HepG2 (cell line): ENCODE results near the gene SPRR4. TPM values are rescaled to one million over a fixed set of nuclear protein-coding genes. Genes with fewer than 3 reads are reported as not detected.

Experiments used
- ATAC-seq: fragments of 200-7000 bp; cut with Tn5 transposase; 3 replicates; pipeline ENCODE4 v1.9.1; 2020; ENCODE audit warnings: mild to moderate bottlenecking, moderate library complexity
- BruUV-seq: library from RNA; stranded (reverse); fragments of 400-500 nt; replicated peaks from 2 replicates; lab custom pipeline; 2021; lab: Mats Ljungman, UMichigan
- CTCF ChIA-PET: fragments of 300-600 bp; formaldehyde crosslinking; extraction: SDS; loops from one replicate; lab custom pipeline; 2021; ENCODE audit warnings: low total read pairs, inconsistent platforms, low intra/inter-chr PET ratio; lab: Yijun Ruan, JAX
- POLR2A ChIA-PET: fragments of 350-600 bp; sonication (Branson Sonifier 250); formaldehyde crosslinking; loops from one replicate; lab custom pipeline; 2020; ENCODE audit warnings: antibody characterized with exemption, inconsistent platforms; lab: Yijun Ruan, JAX
- DNase-seq: peaks from one replicate; pipeline ENCODE4 v3.0.0-alpha.2; 2015; ENCODE audit warnings: low spot score
- FAIRE-seq: peaks from 3 replicates; lab custom pipeline; 2011; peaks lifted over from hg19 to GRCh38; lab: Jason Lieb, UNC
- H2AFZ ChIP-seq: one replicate; pipeline ENCODE4 v1.6.1; 2011; ENCODE audit warnings: low read length, inconsistent platforms
- H3K27ac ChIP-seq: fragments of 300-600 bp; 3 replicates; pipeline ENCODE4 v1.8.0; 2011; ENCODE audit warnings: mixed run types, mild to moderate bottlenecking, mixed read lengths, low read length, inconsistent platforms; ENCODE audit not compliant: insufficient read depth; ENCODE audit errors: extremely low read length
- H3K27me3 ChIP-seq, 2 experiments: fragments of 200-600 bp in 1 of 2; 2 replicates in 1 of 2; 3 replicates in 1 of 2; pipeline versions ENCODE4 v1.6.0 to v1.8.0; 2011; ENCODE audit warnings: low read length in 2 of 2, mild to moderate bottlenecking in 2 of 2, moderate library complexity in 2 of 2, inconsistent platforms in 1 of 2; ENCODE audit not compliant: insufficient read depth in 2 of 2, control insufficient read depth in 1 of 2
- H3K36me3 ChIP-seq, 2 experiments: fragments of 200-600 bp in 1 of 2; replicated peaks in 1 of 2; 2 replicates in 1 of 2; 3 replicates in 1 of 2; pipeline versions ENCODE4 v1.5.1 to v1.8.0; 2011; ENCODE audit warnings: low read length in 2 of 2, inconsistent platforms in 1 of 2; ENCODE audit not compliant: insufficient read depth in 2 of 2, control insufficient read depth in 1 of 2
- H3K4me1 ChIP-seq: 2 replicates; pipeline ENCODE4 v1.5.1; 2012; ENCODE audit warnings: low read length, inconsistent platforms; ENCODE audit not compliant: insufficient read depth
- H3K4me2 ChIP-seq: 2 replicates; pipeline ENCODE4 v1.6.0; 2011; ENCODE audit warnings: low read depth, low read length, inconsistent platforms
- H3K4me3 ChIP-seq, 3 experiments: fragments of 200-600 bp in 1 of 3; sonication (generic), shearing (Covaris generic) in 1 of 3; replicated peaks in 1 of 3; 2 replicates each; pipeline ENCODE4 v1.5.1; 2011 to 2016; ENCODE audit warnings: low read length in 3 of 3, inconsistent platforms in 2 of 3, low read depth in 2 of 3, mild to moderate bottlenecking in 2 of 3, control low read depth in 1 of 3, mixed read lengths in 1 of 3; ENCODE audit not compliant: insufficient read depth in 1 of 3
- H3K79me2 ChIP-seq: one replicate; pipeline ENCODE4 v1.6.1; 2011; ENCODE audit warnings: low read length, inconsistent platforms; ENCODE audit not compliant: insufficient read depth
- H3K9ac ChIP-seq: 2 replicates; pipeline ENCODE4 v1.6.0; 2011; ENCODE audit warnings: mild to moderate bottlenecking, low read depth, low read length, inconsistent platforms; ENCODE audit not compliant: insufficient read depth
- H3K9me3 ChIP-seq: 2 replicates; pipeline ENCODE4 v1.5.1; 2012; ENCODE audit warnings: mild to moderate bottlenecking, low read length
- H4K20me1 ChIP-seq: 2 replicates; pipeline ENCODE4 v1.6.0; 2011; ENCODE audit warnings: inconsistent platforms, mild to moderate bottlenecking, low read length, moderate library complexity; ENCODE audit not compliant: insufficient read depth
- BHLHE40 ChIP-seq: IDR thresholded peaks from 2 replicates; pipeline ENCODE4 v1.6.1; 2011; ENCODE audit warnings: low read length, improper control_type of control experiment
- CREB1 ChIP-seq, 2 experiments: fragments of 450-650 bp in 1 of 2; IDR thresholded peaks; 2 replicates each; pipeline ENCODE4 v1.6.1; 2016 to 2017; ENCODE audit warnings: control low read depth in 1 of 2, mild to moderate bottlenecking in 1 of 2, missing compliant biosample characterization in 1 of 2, missing genetic modification characterization in 1 of 2
- GABPB1 ChIP-seq: IDR thresholded peaks from 2 replicates; pipeline ENCODE4 v1.6.1; 2016; ENCODE audit warnings: mild to moderate bottlenecking, missing genetic modification reagents, moderate library complexity, missing compliant biosample characterization
- HMG20A ChIP-seq: IDR thresholded peaks from 2 replicates; pipeline ENCODE4 v1.6.1; 2016; ENCODE audit warnings: borderline replicate concordance
- HMGA1 ChIP-seq: sonication (generic); formaldehyde crosslinking; conservative IDR thresholded peaks from 2 replicates; pipeline ENCODE4 v1.4.0; 2020; ENCODE audit warnings: missing genetic modification reagents
- ISL2 ChIP-seq: sonication (generic); formaldehyde crosslinking; IDR thresholded peaks from 2 replicates; pipeline ENCODE4 v1.5.0; 2020; ENCODE audit warnings: missing genetic modification reagents
- PHF8 ChIP-seq: sonication (generic); formaldehyde crosslinking; IDR thresholded peaks from 2 replicates; pipeline ENCODE4 v1.5.0; 2020; ENCODE audit warnings: missing genetic modification reagents
- RARG ChIP-seq: sonication (generic); formaldehyde crosslinking; IDR thresholded peaks from 2 replicates; pipeline ENCODE4 v1.4.0; 2020; ENCODE audit warnings: low read depth, mild to moderate bottlenecking, missing genetic modification reagents
- SMARCC2 ChIP-seq: fragments of 450-650 bp; IDR thresholded peaks from 2 replicates; pipeline ENCODE4 v1.6.1; 2017; ENCODE audit warnings: antibody characterized with exemption, mild to moderate bottlenecking
- TBX3 ChIP-seq: fragments of 450-650 bp; IDR thresholded peaks from 2 replicates; pipeline ENCODE4 v1.6.1; 2017; ENCODE audit warnings: antibody characterized with exemption, mild to moderate bottlenecking, inconsistent platforms, borderline replicate concordance
- ZNF10 ChIP-seq: sonication (generic); formaldehyde crosslinking; IDR thresholded peaks from 2 replicates; pipeline ENCODE4 v1.4.0; 2020; ENCODE audit warnings: mild to moderate bottlenecking, low read depth, missing genetic modification reagents, borderline replicate concordance
- ZNF3 ChIP-seq: IDR thresholded peaks from 2 replicates; pipeline ENCODE4 v1.7.0; 2017; ENCODE audit warnings: inconsistent platforms
- WGBS: methylation state at CpG from one replicate; pipeline ENCODE4 v1.1.6; 2017; ENCODE audit warnings: low lambda C conversion rate; 5-methylcytosine and 5-hydroxymethylcytosine counted together
- in situ Hi-C: cut with HindIII; loops from 2 replicates; pipeline ENCODE4 v1.10.0; 2017; ENCODE audit warnings: low pct_unique_long_range_greater_than_20kb; ENCODE audit not compliant: extremely low pct_ligation_motif_present
- intact Hi-C: fragments of 100-400 bp; cut with micrococcal nuclease; formaldehyde crosslinking; loops from one replicate; pipeline ENCODE4 v1.10.0; 2022; ENCODE audit not compliant: unreplicated experiment
- polyA plus RNA-seq, 8 experiments: library from polyadenylated mRNA; depleted of rRNA in 3 of 8; stranded (reverse) in 7 of 8; unstranded in 1 of 8; fragments of >200 nt; fragmentation: Illumina TruSeq in 4 of 8; extraction: Trizol in 4 of 8; gene quantifications; 2 replicates each; pipeline versions ENCODE4 v1.2.1 to v1.2.3, GENCODE V29; 2011 to 2016; ENCODE audit warnings: low read depth in 4 of 8, missing spikeins in 1 of 8, mixed read lengths in 1 of 8; ENCODE audit not compliant: insufficient read depth in 1 of 8
- total RNA-seq, 5 experiments: library from RNA; depleted of rRNA; stranded (reverse); fragments of >200 nt; fragmentation: Illumina TruSeq; extraction: Trizol; gene quantifications; 2 replicates each; pipeline ENCODE4 v1.2.3, GENCODE V29; 2016; ENCODE audit warnings: low read depth in 1 of 5
- TF ChIP-seq, protein P1 (sequence below): fragments of 450-650 bp; IDR thresholded peaks from 2 replicates; pipeline ENCODE4 v1.6.1; 2016
- TF ChIP-seq, protein P2 (sequence below): sonication (generic); formaldehyde crosslinking; IDR thresholded peaks from 2 replicates; pipeline ENCODE4 v1.4.0; 2020; ENCODE audit warnings: missing genetic modification reagents
- TF ChIP-seq, protein P3 (sequence below): sonication (generic); formaldehyde crosslinking; IDR thresholded peaks from 2 replicates; pipeline ENCODE4 v1.5.0; 2020; ENCODE audit warnings: missing genetic modification reagents

The SPRR4 gene
- total and polyA plus RNA-seq, 2 of the 13 experiments (the other 11 are each of a cell fraction or from before 2014, with no cell fraction given), result not detected

DNA sequence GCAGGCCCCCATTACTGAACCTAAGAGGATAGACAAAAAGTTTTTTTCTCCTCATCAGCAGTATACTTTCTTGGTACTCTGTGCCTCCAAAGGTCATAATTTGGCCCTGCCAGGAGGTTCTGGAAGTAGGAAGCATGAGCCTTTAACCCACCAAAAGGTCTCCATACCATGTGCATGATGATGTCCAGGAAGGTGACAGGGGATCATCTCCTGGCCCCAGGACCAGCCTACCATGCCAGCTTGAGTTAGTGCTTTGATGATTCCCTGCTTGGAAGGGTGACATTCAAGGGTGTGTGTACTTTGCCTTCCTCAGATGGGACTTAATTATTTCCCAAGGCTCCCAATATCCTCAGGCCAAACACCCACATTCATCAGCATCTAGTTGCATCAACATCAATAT lies 7.2 kb downstream of the SPRR4 start (continued):
- TF ChIP-seq, protein P1, sequence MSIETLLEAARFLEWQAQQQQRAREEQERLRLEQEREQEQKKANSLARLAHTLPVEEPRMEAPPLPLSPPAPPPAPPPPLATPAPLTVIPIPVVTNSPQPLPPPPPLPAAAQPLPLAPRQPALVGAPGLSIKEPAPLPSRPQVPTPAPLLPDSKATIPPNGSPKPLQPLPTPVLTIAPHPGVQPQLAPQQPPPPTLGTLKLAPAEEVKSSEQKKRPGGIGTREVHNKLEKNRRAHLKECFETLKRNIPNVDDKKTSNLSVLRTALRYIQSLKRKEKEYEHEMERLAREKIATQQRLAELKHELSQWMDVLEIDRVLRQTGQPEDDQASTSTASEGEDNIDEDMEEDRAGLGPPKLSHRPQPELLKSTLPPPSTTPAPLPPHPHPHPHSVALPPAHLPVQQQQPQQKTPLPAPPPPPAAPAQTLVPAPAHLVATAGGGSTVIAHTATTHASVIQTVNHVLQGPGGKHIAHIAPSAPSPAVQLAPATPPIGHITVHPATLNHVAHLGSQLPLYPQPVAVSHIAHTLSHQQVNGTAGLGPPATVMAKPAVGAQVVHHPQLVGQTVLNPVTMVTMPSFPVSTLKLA, result no peak
- TF ChIP-seq TBX3, result no peak

DNA sequence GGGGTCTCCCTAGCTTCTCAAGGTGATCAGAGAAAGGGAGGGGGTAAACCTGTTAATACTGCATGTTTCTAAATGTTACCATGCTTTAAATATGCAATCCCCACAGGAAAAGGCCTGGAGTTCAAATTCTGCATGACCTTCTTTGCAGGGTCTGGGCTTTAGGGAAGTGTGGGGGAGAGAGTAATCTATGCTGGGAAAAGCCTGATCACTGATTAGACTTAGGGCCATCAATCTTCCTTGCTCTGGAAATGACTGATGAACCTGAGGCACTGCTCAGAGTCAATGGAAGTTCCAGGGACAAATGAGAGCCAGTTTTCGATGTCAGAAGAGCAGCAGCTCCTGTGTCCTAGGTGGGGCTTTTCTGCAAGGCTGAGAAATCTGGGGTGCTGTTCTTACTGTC lies 10.2 kb downstream of the SPRR4 start:
- no peak overlapping the region for H3K4me2 ChIP-seq
- intact Hi-C loops, result no loop called here
- H3K27me3 ChIP-seq, result no peaks in the 10 kb centered on the region
- TF ChIP-seq, protein P2, sequence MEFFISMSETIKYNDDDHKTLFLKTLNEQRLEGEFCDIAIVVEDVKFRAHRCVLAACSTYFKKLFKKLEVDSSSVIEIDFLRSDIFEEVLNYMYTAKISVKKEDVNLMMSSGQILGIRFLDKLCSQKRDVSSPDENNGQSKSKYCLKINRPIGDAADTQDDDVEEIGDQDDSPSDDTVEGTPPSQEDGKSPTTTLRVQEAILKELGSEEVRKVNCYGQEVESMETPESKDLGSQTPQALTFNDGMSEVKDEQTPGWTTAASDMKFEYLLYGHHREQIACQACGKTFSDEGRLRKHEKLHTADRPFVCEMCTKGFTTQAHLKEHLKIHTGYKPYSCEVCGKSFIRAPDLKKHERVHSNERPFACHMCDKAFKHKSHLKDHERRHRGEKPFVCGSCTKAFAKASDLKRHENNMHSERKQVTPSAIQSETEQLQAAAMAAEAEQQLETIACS (CRISPR knock-in tag), result no peak
- TF ChIP-seq HMGA1 (CRISPR knock-in tag) (no peak), CREB1 (IDR thresholded peaks at IDR 0.05) (no peak), CREB1 (CRISPR knock-in tag; IDR thresholded peaks at IDR 0.05) (no peak), GABPB1 (no peak), PHF8 (CRISPR knock-in tag) (no peak), HMG20A (CRISPR knock-in tag) (no peak), SMARCC2 (no peak), BHLHE40 (no peak), RARG (CRISPR knock-in tag) (no peak), ZNF3 (CRISPR knock-in tag) (no peak), ZNF10 (CRISPR knock-in tag) (no peak), ISL2 (CRISPR knock-in tag) (no peak)
- TF ChIP-seq, protein P3, sequence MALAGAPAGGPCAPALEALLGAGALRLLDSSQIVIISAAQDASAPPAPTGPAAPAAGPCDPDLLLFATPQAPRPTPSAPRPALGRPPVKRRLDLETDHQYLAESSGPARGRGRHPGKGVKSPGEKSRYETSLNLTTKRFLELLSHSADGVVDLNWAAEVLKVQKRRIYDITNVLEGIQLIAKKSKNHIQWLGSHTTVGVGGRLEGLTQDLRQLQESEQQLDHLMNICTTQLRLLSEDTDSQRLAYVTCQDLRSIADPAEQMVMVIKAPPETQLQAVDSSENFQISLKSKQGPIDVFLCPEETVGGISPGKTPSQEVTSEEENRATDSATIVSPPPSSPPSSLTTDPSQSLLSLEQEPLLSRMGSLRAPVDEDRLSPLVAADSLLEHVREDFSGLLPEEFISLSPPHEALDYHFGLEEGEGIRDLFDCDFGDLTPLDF (CRISPR knock-in tag), result no peak
- TF ChIP-seq, all 625 proteins: peak for 0
- H2AFZ ChIP-seq, result no peak overlapping the region
- no peak for ATAC-seq
- H3K27ac ChIP-seq, result no peak overlapping the region
- no peaks in the 10 kb centered on the region for H3K36me3 ChIP-seq
- no peak for DNase-seq
- no peak overlapping the region for H3K4me3 ChIP-seq
- H3K9ac ChIP-seq, result no peak overlapping the region
- in situ Hi-C loops, result no loop called here
- H3K79me2 ChIP-seq, result no peaks in the 10 kb centered on the region
- no peaks in the 10 kb centered on the region for H3K4me1 ChIP-seq
- CTCF ChIA-PET, result no interaction called here
- POLR2A ChIA-PET, result no interaction called here
- no peaks in the 10 kb centered on the region for H3K9me3 ChIP-seq
- H4K20me1 ChIP-seq, result no peaks in the 10 kb centered on the region
- BruUV-seq, result no TSS peak
- no peak for FAIRE-seq
- 0% methylated on average over 1 of the region's 1 CpG for WGBS
